ENCODE measurements around the gene NEGR1. TPM values are rescaled to one million over a fixed set of nuclear protein-coding genes. Genes with fewer than 3 reads are reported as not detected.
A peak's percentile ranks its signal among the peaks of the same experiment; 100 is the strongest.

NEGR1 gene
- total RNA-seq (1 to 10 TPM; 3.7 to 7.3 TPM), polyA plus RNA-seq (1 to 10 TPM in 1 of 2 donors, under 1 TPM in 1; 0.86 to 1.3 TPM)
- long read RNA-seq, donor 1 = 0 reads
- long read RNA-seq, donor 2 = 0 reads
- long read RNA-seq, donor 3 = 0 reads
- long read RNA-seq, donor 4 = 0 reads
- long read RNA-seq, donor 5 = 0 reads

- DNase-seq = peak; percentile 92 to 95 (median 93)
- Histone ChIP-seq H3K27me3 (ENCODE audit: control insufficient read depth in 3 of 3, insufficient read depth in 3 of 3, low read length in 2 of 3) (peaks cover 0 to 34% (median 0%) of the 10 kb centered on the region in 3 donors), H3K4me1 (ENCODE audit: control insufficient read depth in 5 of 5, insufficient read depth in 5 of 5, low read length in 5 of 5) (peaks cover 0 to 15% (median 7%) of the 10 kb centered on the region in 5 donors), H3K9ac (ENCODE audit: insufficient read depth in 1 of 2, low read length in 2 of 2) (peak within 1 kb of the TSS; percentile 63 to 96), H3K4me3 (peak within 1 kb of the TSS; percentile 63), H3K36me3 (ENCODE audit: control insufficient read depth in 4 of 4, insufficient read depth in 4 of 4, low read length in 4 of 4) (no peaks in the 10 kb centered on the region), H3K27ac (ENCODE audit: low read depth in 1 of 2, low read length in 1 of 2) (peak within 1 kb of the TSS; percentile 84 to 91), H3K9me3 (ENCODE audit: control insufficient read depth in 4 of 4, insufficient read depth in 3 of 4, low read length in 3 of 4) (peaks cover 0 to 4% (median 0%) of the 10 kb centered on the region in 4 donors)
- peak; percentile 91 for ATAC-seq (ENCODE audit: insufficient read depth, low FRiP score)
- TF ChIP-seq, protein P1, sequence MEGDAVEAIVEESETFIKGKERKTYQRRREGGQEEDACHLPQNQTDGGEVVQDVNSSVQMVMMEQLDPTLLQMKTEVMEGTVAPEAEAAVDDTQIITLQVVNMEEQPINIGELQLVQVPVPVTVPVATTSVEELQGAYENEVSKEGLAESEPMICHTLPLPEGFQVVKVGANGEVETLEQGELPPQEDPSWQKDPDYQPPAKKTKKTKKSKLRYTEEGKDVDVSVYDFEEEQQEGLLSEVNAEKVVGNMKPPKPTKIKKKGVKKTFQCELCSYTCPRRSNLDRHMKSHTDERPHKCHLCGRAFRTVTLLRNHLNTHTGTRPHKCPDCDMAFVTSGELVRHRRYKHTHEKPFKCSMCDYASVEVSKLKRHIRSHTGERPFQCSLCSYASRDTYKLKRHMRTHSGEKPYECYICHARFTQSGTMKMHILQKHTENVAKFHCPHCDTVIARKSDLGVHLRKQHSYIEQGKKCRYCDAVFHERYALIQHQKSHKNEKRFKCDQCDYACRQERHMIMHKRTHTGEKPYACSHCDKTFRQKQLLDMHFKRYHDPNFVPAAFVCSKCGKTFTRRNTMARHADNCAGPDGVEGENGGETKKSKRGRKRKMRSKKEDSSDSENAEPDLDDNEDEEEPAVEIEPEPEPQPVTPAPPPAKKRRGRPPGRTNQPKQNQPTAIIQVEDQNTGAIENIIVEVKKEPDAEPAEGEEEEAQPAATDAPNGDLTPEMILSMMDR (IDR thresholded peaks at IDR 0.05; ENCODE audit: control extremely low read depth, extremely low read depth) = no peak
- 1% methylated on average over 54 of the region's 54 CpGs for WGBS, 2 donors
Measured at GRCh38 chr1:72282271-72283021, at the start of gene NEGR1. NEGR1 (minus strand) TSS chr1:72282539.

DNA sequence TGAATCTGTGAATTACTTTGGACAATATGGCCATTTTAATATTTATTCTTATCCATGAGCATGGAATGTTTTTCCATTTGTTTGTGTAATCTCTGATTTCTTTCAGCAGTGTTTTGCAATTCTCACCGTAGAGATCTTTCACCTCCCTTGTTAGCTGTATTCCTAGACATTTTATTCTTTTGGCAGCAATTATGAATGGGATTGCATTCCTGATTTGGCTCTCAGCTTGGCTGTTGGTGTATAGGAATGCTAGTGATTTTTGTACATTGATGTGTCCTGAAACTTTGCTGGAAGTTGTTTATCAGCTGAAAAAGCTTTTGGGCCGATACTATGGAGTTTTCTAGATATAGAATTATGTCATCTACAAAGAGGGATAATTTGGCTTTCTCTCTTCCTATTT, 44.2 kb upstream of the NEGR1 start:
- Histone ChIP-seq H3K27ac (ENCODE audit: low read depth in 1 of 2, low read length in 1 of 2) (no peak overlapping the region), H3K4me1 (ENCODE audit: control insufficient read depth in 5 of 5, insufficient read depth in 5 of 5, low read length in 5 of 5) (no peaks in the 10 kb centered on the region), H3K27me3 (ENCODE audit: control insufficient read depth in 3 of 3, insufficient read depth in 3 of 3, low read length in 2 of 3) (no peaks in the 10 kb centered on the region), H3K36me3 (ENCODE audit: control insufficient read depth in 4 of 4, insufficient read depth in 4 of 4, low read length in 4 of 4) (no peaks in the 10 kb centered on the region), H3K9me3 (ENCODE audit: control insufficient read depth in 4 of 4, insufficient read depth in 3 of 4, low read length in 3 of 4) (peaks cover 0 to 2% (median 0%) of the 10 kb centered on the region in 4 donors), H3K4me3 (no peak overlapping the region), H3K9ac (ENCODE audit: insufficient read depth in 1 of 2, low read length in 2 of 2) (no peak overlapping the region)
- 60% methylated on average over 2 of the region's 2 CpGs; no CpG with 5 or more reads in 1 of the 2 donors for WGBS, 2 donors
- no peak for ATAC-seq (ENCODE audit: insufficient read depth, low FRiP score)
- no peak for DNase-seq
- TF ChIP-seq, protein P1 (IDR thresholded peaks at IDR 0.05; ENCODE audit: control extremely low read depth, extremely low read depth) = no peak

DNA sequence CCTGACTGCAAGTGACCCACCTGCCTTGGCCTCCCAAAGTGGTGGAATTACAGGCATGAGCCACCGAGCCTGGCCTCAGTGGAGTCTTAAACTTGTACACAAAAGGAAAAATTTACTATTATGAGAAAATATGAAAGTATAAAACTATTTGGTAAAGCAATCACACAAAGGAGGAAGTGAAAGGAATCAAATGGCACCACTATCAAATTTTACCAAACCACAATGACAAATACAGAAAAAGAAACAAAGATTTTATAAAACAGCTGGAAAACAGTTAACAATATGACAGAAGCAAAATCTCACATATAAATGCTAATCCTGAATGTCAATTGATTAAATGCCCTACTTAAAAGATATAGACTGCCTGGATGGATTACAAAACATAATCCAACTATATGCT, 42.1 kb upstream of the NEGR1 start:
- no peak overlapping the region for H3K27ac ChIP-seq (ENCODE audit: low read depth in 1 of 2, low read length in 1 of 2)
- no peaks in the 10 kb centered on the region for H3K27me3 ChIP-seq (ENCODE audit: control insufficient read depth in 3 of 3, insufficient read depth in 3 of 3, low read length in 2 of 3)
- no peak for ATAC-seq (ENCODE audit: insufficient read depth, low FRiP score)
- H3K4me3 ChIP-seq = no peak overlapping the region
- no peaks in the 10 kb centered on the region for H3K36me3 ChIP-seq (ENCODE audit: control insufficient read depth in 4 of 4, insufficient read depth in 4 of 4, low read length in 4 of 4)
- TF ChIP-seq, protein P1 (IDR thresholded peaks at IDR 0.05; ENCODE audit: control extremely low read depth, extremely low read depth) = no peak
- peaks cover 0 to 2% (median 0%) of the 10 kb centered on the region in 4 donors for H3K9me3 ChIP-seq (ENCODE audit: control insufficient read depth in 4 of 4, insufficient read depth in 3 of 4, low read length in 3 of 4)
- no peak overlapping the region for H3K9ac ChIP-seq (ENCODE audit: insufficient read depth in 1 of 2, low read length in 2 of 2)
- 62% methylated on average over 1 of the region's 1 CpG; no CpG with 5 or more reads in 1 of the 2 donors for WGBS, 2 donors
- H3K4me1 ChIP-seq (ENCODE audit: control insufficient read depth in 5 of 5, insufficient read depth in 5 of 5, low read length in 5 of 5) = no peaks in the 10 kb centered on the region
- no peak for DNase-seq

Data from lung (tissue), 16 donors.